Measurements from ENCODE around the gene CDK5RAP2.

Gene CDK5RAP2

DNA sequence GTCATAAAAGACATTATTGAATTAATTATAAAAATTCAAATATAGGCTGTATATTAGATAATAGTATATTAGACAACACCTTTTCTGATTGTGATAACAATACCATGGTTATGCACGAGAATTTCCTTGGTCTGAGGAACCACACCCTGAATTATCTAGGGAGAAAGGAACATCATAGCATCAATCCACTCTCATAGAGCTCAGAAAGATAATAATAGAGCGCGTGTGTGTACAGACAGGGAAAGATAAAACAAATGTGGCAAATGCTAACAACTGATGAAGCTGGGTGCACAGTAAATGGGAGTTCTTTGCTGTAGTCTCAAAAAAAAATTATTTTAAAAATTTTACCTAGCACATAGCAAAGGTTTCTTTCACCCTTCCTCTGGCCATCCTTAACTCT lies 143.5 kb downstream of the CDK5RAP2 start:
- DNase-seq (ENCODE audit: low spot score), result no peak

DNA sequence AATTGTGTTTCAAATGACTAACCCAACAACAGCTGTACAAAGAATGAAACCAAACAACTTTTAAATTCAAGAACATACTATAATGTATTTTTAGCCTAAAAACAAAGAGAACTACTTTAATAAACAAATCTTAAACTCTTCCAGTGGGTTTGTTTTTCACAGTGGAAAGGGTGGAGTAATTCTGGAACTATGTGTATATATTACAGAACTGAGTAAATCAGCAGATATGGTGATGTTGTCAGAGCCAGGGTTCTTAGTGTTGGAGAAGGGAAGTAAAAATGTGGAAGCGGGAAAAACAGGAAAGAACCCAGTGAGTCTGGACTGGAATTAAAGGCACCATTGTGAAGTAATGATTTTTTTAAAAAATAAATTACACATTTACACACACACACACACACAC lies 144.9 kb downstream of the CDK5RAP2 start:
- no peak for DNase-seq (ENCODE audit: low spot score)

DNA sequence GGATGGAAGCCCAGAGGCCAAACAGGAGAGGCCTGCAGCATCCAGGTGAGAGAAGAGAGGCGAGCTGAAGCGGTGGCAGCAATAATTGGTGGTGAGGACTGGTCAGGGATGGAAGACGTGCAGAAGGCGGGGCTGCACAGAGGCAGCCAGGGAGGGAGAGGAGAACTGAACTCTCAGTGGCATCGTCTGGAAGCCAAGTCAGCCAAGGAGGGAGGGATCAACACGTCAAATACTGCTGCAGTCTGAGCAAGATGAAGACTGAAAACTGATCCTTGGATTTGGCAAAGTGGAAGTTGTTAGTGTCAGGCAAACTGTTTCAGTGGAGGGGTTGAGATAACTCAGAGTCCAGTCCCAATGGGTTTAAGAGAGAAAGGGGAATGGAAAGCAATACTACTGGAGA lies 145.4 kb downstream of the CDK5RAP2 start:
- DNase-seq (ENCODE audit: low spot score), result no peak

DNA sequence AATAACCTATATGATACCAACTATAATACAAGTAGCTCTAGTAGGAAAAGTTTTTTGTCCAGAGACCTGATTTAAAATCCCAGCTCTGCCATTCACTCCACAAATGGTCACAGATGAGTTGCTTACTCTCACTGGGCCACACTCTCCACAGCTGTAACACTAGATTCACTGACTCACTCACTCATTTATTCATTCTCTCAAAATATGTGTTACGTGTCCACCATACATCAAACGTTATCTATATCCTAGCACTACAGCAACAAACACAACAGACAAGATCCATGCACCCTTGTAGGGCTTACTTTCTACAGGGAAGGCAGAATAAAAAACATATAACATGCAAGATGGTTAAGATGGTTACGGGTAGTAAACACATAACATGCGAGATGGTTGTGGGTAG lies 146.3 kb downstream of the CDK5RAP2 start:
- DNase-seq (ENCODE audit: low spot score), result no peak

DNA sequence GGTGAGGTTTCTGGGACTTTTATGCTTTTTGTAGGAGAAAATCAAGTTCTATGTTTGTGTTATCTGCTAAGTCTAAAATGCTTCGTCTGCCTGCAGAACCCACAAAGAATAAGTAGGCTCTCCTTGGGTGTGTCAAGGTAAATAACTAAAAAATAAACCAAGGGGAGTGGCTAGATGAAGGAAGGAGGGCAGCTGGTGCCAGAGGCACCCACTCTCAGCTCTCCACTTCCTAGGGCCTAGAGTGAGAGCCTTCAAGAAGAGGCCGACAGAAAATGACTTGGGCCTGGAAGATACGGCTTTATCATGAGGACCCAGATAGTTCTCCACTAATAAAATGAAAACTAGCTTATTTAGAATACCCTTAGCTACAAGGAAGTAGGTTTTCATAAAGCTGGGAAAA lies 147.4 kb downstream of the CDK5RAP2 start:
- no peak for DNase-seq (ENCODE audit: low spot score)

DNA sequence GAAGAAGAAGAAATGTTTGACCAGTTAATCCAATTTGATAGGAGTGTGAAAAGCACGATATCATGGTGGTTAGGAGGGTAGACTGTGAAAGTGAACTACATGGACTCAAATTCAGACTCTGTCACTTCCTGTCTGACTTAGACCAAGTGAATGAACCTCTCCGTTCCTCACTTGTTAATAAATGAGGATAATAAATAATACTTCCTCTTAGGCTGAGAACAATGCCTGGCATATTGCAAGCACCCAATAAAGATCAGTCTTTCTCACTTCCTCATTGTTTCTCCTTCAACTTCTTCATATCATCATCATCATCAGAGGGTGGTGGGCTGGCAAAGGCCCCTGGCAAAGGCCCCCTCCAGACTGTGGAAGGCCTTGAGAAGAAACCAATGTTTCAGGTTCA lies 148.7 kb downstream of the CDK5RAP2 start:
- DNase-seq (ENCODE audit: low spot score), result no peak

DNA sequence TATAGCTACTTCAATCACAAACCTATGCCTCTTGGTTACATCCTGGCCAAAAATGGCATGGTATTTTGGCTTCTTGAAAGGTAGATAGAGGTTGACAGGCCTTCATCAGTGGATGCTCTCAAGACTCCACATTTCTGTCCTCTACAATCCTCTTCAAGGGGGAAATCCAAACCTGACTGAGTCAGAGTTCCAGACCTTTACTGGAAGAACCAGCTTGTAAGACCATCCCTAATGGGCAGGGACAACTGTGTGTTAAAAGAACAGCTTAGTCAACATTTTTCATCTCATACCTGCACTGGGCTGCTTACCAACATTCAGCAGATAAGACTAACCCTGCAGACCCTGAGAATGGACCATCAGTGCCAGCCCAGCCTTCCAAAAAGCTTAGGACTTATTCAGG lies 155.7 kb downstream of the CDK5RAP2 start:
- no peak for DNase-seq (ENCODE audit: low spot score)

DNA sequence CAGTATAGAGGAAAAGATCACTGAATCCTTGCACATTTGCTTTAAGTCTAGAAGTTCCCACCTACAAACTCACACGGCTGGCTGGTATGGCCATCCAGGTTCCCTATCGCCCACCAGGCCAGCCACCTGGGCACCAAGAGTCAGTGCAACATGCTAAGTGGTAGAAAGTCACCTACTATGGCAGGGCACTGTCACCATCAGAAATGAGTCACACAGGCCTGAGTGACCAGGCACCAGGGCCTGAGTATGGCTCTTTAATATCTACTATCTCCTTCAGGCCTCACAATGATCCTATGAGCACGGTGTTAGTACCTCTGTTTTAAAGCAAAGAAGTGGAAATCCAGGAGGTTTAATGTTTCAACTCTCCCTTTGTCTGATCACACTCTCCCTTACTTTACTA lies 156.2 kb downstream of the CDK5RAP2 start:
- no peak for DNase-seq (ENCODE audit: low spot score)

DNA sequence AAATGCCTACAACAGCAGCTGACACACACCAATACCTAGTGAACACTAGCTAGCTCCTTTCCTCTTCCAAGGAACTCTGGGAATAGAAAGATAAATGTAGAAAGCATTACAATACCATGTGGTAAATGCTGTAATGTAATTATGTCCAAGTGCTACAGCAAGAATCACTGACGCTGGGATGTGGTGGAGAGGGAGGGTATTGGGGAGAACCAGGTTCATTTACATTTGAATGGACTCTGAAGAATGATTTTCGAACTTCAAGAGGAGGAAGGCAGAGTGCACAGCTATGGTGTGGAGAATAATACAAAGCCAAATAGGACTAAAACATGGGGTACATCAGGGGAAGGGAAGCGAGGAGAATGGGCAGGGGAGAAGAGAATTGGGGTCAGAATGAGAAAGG lies 158.0 kb downstream of the CDK5RAP2 start:
- DNase-seq (ENCODE audit: low spot score), result no peak

DNA sequence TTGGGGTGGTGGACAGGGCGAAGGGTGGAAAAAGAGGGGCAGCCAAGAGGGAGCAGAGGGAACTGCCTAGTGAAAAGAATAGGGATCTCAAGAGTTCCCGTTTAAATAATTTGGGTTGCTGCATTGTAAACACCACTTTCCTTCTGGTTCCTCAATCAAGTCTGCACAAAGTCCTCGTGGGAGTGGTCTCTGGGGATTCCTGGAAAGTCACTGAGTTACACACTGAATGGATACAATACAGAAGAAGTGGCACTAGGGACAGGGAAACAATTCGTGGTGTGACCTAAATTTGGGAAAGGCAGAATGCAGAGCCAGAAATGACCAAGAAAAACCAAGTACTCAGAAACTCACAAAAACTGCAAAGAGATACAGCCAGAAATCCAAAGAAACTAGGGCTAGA lies 161.7 kb downstream of the CDK5RAP2 start:
- DNase-seq (ENCODE audit: low spot score), result no peak

DNA sequence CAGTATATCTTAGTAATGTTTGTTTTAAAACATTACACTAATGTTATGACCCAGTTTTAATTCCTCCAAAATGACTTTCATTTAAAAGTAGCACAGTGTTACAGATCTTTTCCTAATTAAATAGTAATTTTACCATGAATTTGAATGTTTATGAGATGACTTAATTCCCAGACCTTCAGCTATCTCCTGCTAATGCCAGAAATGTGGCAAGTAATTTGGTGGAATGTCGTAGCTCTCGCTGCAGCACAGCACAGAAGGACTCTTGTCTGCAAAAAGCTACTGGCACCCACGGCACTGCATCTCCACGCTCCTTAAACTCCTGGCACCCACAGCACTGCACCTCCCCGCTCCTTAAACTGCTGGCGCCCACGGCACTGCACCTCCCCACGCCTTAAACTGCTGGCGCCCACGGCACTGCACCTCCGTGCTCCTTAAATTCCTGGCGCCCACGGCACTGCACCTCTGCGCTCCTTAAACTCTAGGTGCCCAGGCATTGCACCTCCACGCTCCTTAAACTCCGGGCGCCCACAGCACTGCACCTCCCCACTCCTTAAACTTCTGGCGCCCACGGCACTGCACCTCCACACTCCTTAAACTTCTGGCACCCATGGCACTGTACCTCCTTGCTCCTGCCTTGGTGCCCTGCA lies 163.1 kb downstream of the CDK5RAP2 start:
- DNase-seq (ENCODE audit: low spot score), result no peak

DNA sequence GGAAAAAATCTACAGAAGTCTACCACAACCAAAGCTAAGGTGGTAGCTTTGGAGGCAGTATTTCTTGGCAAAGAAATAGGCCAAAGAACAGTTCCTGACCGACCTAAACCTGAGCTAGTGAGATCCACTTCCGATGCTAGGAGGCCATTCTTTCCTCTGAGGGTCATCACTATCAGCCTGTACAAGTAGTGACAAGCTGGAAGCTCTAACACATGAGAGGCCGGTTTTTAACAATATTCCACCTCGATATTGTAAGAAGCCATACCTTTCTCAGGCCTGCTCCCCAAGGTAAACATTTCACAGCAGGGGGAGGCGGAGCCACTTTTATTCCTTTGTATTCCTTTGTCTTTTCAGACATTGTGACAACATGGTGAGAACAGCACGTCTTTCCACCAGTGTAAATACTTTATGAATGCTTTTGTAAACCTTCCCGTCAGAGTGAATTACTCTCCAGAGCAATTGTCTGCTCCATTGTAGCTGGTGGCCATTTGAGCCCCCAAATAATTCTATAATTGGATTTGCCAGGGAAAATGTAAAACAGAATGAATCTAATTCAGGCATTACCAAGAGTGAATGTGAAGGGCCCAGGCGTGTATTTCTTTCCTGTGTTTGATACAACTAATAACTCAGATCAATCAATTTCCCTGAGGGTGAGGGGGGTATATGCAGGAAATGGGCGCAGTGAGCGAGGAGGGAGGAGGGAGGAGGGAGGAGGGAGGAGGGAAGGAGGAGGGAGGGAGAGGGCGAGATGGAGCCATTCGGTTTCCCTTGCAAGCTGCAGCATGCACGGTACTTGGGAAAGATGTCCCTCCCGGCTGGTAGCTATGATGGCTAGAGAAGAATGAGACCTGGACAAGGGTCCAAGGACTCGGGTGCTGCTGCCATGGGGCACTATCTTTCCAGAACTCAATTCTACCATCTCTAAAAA lies 166.6 kb downstream of the CDK5RAP2 start:
- DNase-seq (ENCODE audit: low spot score), result no peak

DNA sequence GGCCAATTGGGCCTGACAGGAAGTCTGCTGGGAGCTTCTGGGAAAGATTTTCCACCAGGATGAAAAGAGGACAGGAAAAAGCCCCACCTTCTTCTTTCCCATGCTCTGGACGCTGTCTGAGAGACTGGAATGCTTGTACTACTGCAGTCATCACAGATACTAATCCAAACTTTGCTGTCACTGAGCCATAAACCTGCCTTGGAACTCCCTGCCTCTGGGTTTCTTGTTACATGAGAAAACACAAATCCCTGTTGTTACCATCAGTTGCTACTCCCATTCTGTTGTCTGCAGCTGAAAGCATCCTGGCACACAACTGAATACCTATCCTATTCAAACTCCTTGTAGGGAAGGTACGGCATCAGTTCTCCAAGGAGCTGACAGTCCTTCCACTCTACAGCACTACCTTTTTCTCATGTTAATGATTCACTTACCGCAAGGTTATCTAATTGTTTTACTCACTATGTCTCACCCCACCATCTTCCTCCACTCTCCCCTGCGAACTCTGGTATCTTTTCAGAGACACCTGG lies 167.5 kb downstream of the CDK5RAP2 start:
- DNase-seq (ENCODE audit: low spot score), result no peak

DNA sequence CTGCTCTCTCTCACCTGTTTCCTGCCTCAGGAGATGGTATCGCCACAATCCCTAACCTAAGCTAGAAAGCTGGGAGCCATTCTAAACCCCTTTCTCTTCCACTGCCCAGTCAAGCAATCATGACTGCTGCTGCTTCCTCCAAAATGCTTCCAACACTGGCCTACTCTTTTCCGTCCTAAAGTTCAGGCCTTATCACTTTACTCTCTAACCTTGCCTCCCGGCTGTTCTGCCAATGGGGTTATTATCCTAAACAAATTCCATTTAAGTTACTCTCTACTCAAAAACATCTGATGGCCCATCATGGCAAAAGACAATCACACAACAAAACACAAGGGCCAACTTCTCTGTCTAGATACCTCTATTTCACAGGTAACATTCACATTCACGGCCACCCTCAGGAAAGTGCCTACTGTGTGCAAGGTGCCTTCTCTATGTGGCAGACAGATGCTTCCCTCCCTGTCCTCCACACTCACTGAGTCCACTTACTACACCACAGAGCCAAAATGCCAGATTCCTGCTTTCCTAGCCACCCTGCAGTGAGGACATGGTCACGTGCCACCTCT lies 168.0 kb downstream of the CDK5RAP2 start:
- no peak for DNase-seq (ENCODE audit: low spot score)

DNA sequence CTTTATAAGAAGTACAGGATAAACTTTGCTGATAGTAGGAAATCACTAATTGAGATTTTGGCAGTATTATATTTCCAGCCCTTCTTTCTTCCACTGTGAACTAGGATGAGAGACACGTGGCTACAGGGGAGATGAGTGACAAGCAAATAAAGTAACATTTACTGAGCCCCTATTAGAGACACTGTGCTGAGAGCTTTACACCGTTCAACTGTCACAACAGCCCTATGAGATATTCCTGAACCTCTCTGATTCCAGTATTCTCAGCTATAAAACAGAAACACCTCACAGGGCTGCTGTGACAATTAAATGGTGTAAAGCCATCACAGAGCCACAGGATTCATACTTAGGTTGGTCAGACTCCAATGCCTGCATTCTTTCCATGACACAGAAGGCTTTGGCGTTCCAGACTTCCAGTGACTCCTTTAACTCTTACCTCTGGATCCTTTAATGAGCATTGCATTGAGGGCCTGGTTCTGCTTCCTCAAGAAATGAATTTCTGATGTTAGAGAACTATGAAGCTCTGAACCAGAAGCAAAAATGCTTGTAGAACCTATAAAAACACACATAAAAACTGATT lies 169.0 kb downstream of the CDK5RAP2 start:
- no peak for DNase-seq (ENCODE audit: low spot score)

DNA sequence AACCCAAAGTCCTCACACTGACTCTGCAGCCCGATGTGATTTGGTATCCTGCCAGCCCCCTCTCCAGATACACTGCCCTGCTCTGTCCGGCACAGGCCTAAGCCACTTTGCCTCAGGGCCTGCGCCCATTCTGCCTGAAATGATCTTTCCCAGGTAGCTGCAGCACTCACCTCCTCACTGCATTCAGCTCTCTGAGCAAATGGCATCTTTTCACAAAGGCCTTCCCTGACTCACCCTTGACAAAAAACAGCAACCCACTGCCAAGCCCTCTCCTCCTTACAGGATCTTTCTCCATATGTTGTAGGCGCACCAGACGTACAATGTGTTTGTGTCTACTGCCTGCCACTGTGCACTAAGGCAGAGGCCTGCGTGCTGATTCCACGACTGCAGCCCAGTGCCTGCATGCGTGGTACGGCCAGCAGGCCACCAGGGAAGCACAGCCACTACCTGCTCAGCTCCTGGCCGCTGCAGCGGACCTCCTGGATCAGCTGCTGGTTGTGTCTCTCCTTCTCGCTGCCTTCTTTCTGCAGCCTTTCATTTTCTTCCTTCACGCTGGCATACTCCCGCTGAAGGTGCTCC lies 171.2 kb downstream of the CDK5RAP2 start:
- no peak for DNase-seq (ENCODE audit: low spot score)

DNA sequence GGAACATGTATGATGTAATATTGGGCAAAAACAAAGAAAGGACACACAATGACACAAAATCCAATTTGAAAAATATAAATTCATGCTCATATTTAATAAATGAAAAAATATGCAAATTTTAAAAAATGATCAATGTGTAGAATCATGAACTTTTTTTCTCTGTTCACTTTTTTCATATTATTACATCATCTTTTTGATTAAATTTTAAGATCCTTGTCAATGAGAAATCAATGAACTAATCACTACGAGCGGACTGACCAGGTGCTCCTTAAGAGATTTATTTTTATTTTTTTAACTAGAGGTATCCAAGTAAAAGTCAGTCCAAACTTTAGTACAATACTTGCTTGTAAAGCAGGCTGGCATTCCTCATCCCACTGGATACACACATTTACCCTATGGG lies 174.1 kb downstream of the CDK5RAP2 start:
- no peak for DNase-seq (ENCODE audit: low spot score)

DNA sequence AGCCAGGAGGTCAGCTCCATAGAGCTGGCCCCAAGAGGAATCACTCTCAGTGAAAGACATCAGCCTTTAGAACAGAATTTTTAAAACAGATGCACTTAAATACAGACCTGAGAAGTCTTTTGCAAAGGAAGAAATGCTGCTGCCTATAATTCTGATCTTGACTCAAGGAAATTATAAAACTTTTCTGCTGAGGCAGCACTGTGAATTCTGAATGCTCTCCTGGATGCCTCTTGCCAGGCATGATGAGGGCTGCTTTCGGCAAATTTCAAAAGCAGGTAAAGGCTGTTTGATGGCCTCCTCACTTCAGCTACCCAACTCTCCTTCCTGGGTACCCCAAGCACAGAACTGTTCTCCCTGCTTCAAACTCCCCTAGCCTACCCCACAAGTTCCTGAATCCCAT lies 174.8 kb downstream of the CDK5RAP2 start:
- DNase-seq (ENCODE audit: low spot score), result no peak

DNA sequence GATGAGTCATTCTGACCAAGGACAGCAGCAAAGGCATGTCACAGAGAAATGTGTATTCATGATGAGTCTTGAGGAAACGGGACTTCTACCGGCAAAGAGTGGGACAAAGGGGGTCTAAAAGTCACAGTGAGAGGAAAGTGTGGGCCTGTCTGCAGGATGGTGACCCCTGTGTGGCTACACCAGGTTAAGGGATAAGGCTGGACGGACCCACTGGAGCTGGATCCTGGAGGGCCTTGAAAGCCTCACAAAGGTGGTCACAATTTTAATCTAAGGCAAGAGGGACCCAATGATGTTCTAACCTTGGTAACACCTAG lies 176.5 kb downstream of the CDK5RAP2 start:
- no peak for DNase-seq (ENCODE audit: low spot score)

DNA sequence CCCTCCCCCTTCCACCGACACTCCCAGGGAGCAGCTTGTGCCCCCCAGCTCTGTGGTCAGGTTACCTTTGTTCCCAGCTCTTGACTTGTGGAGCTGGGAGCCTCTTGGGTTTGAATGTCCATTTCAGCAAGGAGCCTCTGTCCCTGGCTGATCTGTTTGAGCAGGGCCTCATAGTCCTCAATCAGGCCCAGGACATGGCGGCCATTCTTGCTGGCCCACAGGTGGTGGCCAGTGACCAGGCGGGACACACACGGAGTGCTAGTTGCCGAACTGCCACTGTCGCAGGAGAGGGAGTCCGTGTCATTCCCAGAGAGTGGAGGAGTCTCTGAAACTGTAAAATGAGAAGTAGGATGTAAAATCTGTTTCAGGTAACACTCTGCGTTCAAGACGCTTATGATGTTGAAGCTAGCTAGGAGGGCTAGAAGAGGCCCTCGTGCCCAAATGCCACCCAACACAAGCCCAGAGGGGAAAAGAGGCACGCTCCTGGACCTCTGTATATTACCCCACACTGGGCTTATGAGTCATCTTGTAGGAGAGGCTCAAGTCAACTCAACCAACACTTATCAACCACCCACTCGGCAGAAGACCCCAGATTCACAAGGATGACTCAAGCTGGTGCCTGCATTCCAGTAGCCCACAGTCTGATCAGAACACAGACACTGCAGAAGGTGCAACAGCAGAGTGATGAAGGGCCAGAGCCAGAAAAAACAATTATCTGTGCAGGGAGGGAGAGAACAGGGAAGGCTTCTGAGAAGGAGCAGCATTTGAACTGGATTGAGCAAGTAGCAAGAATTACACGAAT lies 177.0 kb downstream of the CDK5RAP2 start:
- no peak for DNase-seq (ENCODE audit: low spot score)

DNA sequence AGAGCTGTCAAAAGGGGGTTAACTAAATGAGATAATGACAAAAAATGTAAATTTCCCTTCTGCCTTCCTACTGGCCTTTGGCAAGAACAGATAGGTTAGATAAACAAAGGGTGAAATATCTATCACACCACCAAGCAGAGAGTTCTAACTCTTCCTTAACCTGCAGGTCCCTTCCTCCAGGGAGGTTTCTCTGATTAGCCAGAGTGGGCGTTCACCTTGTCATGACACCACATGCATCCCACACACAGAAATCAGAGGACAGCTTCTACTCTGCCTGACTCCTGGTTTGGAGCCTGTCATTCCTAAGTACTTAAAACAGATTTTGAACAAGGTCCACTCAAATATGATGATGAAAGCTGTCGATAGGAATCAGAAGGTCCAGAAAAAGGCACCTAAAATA lies 180.0 kb downstream of the CDK5RAP2 start:
- no peak for DNase-seq (ENCODE audit: low spot score)

DNA sequence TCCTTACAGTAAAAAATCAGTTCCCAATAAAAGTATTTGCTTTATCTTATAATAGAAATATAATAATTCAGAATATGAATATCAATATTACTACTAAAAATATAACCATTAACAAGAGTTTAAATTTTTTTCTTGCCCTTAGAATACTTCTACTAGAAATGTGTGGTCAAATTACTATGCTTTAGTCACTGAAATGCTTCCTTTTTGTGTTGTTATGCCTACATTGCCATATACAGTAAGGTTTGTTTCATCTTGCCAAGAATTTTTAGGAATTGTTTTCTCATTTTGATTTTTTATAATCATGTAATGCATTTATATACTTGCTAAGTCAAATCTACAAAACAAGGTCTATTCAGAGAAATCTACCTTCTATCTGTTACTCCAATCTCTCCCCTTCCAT lies 181.7 kb downstream of the CDK5RAP2 start:
- DNase-seq (ENCODE audit: low spot score), result no peak
